OCI-LY3 (cell line): ENCODE measurements around the gene LCORL.

Experiments
- H2AFZ ChIP-seq: fragments of 200-600, 300-600 bp; shearing (Covaris generic); 2 replicates; pipeline ENCODE4 v1.6.0; 2014; ENCODE audit warnings: antibody characterized with exemption, low read depth, low read length
- H3K27ac ChIP-seq: fragments of 200-600, 300-600 bp; sonication (generic); 2 replicates; pipeline ENCODE4 v1.5.1; 2014; ENCODE audit warnings: mild to moderate bottlenecking, low read length, moderate library complexity, mixed read lengths
- H3K27me3 ChIP-seq: fragments of 200-600, 300-600 bp; sonication (generic); 2 replicates; pipeline ENCODE4 v1.6.1; 2014; ENCODE audit warnings: low read depth, low read length, mixed read lengths
- H3K36me3 ChIP-seq: fragments of 200-600, 300-600 bp; sonication (generic); replicated peaks from 2 replicates; pipeline ENCODE3; 2014; ENCODE audit warnings: low read depth, low read length, mixed read lengths
- H3K4me1 ChIP-seq: fragments of 300-600, 200-600 bp; sonication (generic); 2 replicates; pipeline ENCODE4 v1.6.1; 2014; ENCODE audit warnings: low read length, mixed read lengths
- H3K4me2 ChIP-seq: fragments of 200-600, 300-600 bp; sonication (generic); 2 replicates; pipeline ENCODE4 v1.6.1; 2014; ENCODE audit warnings: low read length, mixed read lengths
- H3K4me3 ChIP-seq: fragments of 300-600, 200-600 bp; sonication (generic); 2 replicates; pipeline ENCODE4 v1.5.1; 2014; ENCODE audit warnings: antibody characterized with exemption, mild to moderate bottlenecking, low read length, moderate library complexity
- H3K79me2 ChIP-seq: fragments of 300-600, 200-600 bp; shearing (Covaris generic); 2 replicates; pipeline ENCODE4 v1.6.1; 2014; ENCODE audit warnings: mild to moderate bottlenecking, low read length, mixed read lengths
- H3K9ac ChIP-seq: fragments of 300-600, 200-600 bp; shearing (Covaris generic); 2 replicates; pipeline ENCODE4 v1.6.0; 2014; ENCODE audit warnings: mild to moderate bottlenecking, low read length, moderate library complexity
- H3K9me3 ChIP-seq: fragments of 200-600, 300-600 bp; shearing (Covaris generic); 2 replicates; pipeline ENCODE4 v1.6.1; 2014; ENCODE audit warnings: low read length, mixed read lengths; ENCODE audit not compliant: insufficient read depth
- H4K20me1 ChIP-seq: fragments of 200-600, 300-600 bp; sonication (generic); 2 replicates; pipeline ENCODE4 v1.6.1; 2016; ENCODE audit warnings: low read length, mixed read lengths; ENCODE audit not compliant: insufficient read depth
- EZH2phosphoT487 ChIP-seq: fragments of 200-600 bp; shearing (Covaris generic); IDR thresholded peaks from 2 replicates; pipeline ENCODE4 v1.6.1; 2018; ENCODE audit warnings: antibody characterized with exemption, mixed run types, low read depth
- TF ChIP-seq, protein P1 (sequence below): fragments of 200-600, 300-600 bp; sonication (generic); IDR thresholded peaks from 2 replicates; pipeline ENCODE4 v1.5.1; 2014; ENCODE audit warnings: antibody characterized with exemption, low read length, low read depth

LCORL gene

DNA sequence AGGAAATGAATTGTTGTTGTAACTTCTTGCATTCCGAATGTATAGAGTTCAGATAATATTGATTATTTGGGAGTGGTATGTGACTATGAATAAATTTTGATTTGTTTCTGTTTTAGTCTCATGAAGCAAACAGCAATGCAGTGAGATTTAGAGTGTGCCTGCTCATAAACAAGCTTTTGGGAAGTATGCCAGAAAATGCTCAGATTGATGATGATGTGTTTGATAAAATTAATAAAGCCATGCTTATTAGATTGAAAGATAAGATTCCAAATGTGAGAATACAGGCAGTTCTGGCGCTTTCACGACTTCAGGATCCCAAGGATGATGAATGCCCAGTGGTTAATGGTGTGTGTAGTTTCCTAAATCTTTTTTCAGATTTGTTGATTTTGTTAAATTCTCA lies 208.8 kb downstream of the LCORL start:
- peaks cover 17% of the 10 kb centered on the region for H3K4me1 ChIP-seq
- H3K27ac ChIP-seq = no peak overlapping the region
- no peak overlapping the region for H2AFZ ChIP-seq
- TF ChIP-seq, protein P1, sequence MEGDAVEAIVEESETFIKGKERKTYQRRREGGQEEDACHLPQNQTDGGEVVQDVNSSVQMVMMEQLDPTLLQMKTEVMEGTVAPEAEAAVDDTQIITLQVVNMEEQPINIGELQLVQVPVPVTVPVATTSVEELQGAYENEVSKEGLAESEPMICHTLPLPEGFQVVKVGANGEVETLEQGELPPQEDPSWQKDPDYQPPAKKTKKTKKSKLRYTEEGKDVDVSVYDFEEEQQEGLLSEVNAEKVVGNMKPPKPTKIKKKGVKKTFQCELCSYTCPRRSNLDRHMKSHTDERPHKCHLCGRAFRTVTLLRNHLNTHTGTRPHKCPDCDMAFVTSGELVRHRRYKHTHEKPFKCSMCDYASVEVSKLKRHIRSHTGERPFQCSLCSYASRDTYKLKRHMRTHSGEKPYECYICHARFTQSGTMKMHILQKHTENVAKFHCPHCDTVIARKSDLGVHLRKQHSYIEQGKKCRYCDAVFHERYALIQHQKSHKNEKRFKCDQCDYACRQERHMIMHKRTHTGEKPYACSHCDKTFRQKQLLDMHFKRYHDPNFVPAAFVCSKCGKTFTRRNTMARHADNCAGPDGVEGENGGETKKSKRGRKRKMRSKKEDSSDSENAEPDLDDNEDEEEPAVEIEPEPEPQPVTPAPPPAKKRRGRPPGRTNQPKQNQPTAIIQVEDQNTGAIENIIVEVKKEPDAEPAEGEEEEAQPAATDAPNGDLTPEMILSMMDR = no peak
- no peak for TF ChIP-seq EZH2phosphoT487
- H3K4me3 ChIP-seq = peak overlapping the region; percentile 96
- peaks cover 98% of the 10 kb centered on the region for H3K79me2 ChIP-seq
- peak overlapping the region; percentile 73 for H3K4me2 ChIP-seq
- H4K20me1 ChIP-seq = peaks cover 28% of the 10 kb centered on the region
- H3K9ac ChIP-seq = peak overlapping the region; percentile 87
- H3K9me3 ChIP-seq = no peaks in the 10 kb centered on the region
- no peaks in the 10 kb centered on the region for H3K27me3 ChIP-seq
- peaks cover 39% of the 10 kb centered on the region for H3K36me3 ChIP-seq

DNA sequence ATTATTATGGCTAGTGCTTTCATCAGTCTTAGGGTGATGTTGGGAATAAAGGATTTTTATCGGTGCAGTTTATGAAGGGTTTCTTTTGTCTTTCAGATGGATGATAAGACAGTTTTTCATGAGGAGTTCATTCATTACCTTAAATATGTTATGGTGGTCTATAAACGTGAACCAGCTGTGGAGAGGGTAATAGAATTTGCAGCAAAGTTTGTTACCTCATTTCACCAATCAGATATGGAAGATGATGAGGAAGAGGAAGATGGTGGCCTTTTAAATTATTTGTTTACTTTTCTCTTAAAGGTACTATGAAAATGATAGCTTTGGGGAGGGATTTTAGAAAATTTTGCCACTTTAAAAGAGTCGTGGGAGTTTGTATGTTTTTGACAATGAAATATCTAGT lies 209.4 kb downstream of the LCORL start:
- Histone ChIP-seq H3K4me3 (peak overlapping the region; percentile 96), H3K36me3 (peaks cover 43% of the 10 kb centered on the region), H2AFZ (no peak overlapping the region), H3K9ac (peak overlapping the region; percentile 87), H3K4me2 (peak overlapping the region; percentile 73), H4K20me1 (peaks cover 34% of the 10 kb centered on the region), H3K27me3 (no peaks in the 10 kb centered on the region), H3K9me3 (no peaks in the 10 kb centered on the region), H3K79me2 (peaks cover 98% of the 10 kb centered on the region), H3K27ac (peak overlapping the region; percentile 70; the same call in 1 of the 2 replicates), H3K4me1 (peaks cover 24% of the 10 kb centered on the region)
- no peak for TF ChIP-seq EZH2phosphoT487
- TF ChIP-seq, protein P1 = no peak

DNA sequence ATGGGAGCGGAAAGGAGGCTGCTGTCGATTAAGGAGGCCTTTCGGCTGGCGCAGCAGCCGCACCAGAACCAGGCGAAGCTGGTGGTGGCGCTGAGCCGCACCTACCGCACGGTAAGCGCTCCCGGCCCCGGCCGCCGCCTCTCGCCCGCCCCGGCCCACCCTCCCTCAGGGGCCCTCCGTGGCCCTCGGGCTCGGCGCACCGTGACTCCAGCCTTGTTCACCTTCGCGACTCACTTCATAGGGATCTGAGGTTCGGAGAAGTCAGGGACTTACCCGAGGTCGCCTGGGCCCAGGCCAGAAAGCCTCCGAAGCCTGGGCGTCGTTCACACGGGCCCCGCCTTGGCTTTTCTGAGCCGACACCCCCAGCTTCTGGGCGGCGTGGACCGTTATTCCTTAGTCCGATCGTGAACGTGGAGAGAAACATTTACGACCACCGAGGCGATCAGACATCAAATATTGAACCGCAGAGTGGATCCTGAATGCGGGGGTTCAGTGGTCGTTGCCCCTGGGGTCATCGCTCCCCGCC lies 210.4 kb downstream of the LCORL start:
- H3K4me1 ChIP-seq = peaks cover 26% of the 10 kb centered on the region
- H3K4me2 ChIP-seq = peak overlapping the region; percentile 73
- H3K9me3 ChIP-seq = no peaks in the 10 kb centered on the region
- H3K36me3 ChIP-seq = peaks cover 41% of the 10 kb centered on the region
- H3K79me2 ChIP-seq = peaks cover 98% of the 10 kb centered on the region
- H3K27me3 ChIP-seq = no peaks in the 10 kb centered on the region
- TF ChIP-seq, protein P1 = no peak
- no peak for TF ChIP-seq EZH2phosphoT487
- peak overlapping the region; percentile 96 for H3K4me3 ChIP-seq
- peak overlapping the region; percentile 70 for H3K27ac ChIP-seq
- peak overlapping the region; percentile 17 for H2AFZ ChIP-seq
- peaks cover 39% of the 10 kb centered on the region for H4K20me1 ChIP-seq
- peak overlapping the region; percentile 87 for H3K9ac ChIP-seq

GRCh38 chr4:17810260-17811077 lies 211.1 kb downstream of the LCORL start, which contains the start of the genes DCAF16 and NCAPG:
Gene DCAF16 (minus strand): TSS chr4:17810757. CDS start chr4:17804141, 6,616 bp downstream.
Gene NCAPG (plus strand): TSS chr4:17810979. CDS start chr4:17811078, 99 bp downstream.
- Histone ChIP-seq H3K4me1 (peaks cover 26% of the 10 kb centered on the region), H3K4me2 (peak within 1 kb of the TSS; percentile 93)

More at GRCh38 chr4:17810260-17811077, 211.1 kb downstream of the LCORL start, which contains the start of the genes DCAF16 and NCAPG:
- peak within 1 kb of the TSS; percentile 96 for H3K4me3 ChIP-seq
- H3K79me2 ChIP-seq = peaks cover 98% of the 10 kb centered on the region
- H4K20me1 ChIP-seq = peaks cover 44% of the 10 kb centered on the region
- no peaks in the 10 kb centered on the region for H3K9me3 ChIP-seq
- H3K36me3 ChIP-seq = peaks cover 41% of the 10 kb centered on the region
- H2AFZ ChIP-seq = peak within 1 kb of the TSS; percentile 35
- peak within 1 kb of the TSS; percentile 96 for H3K9ac ChIP-seq
- H3K27me3 ChIP-seq = no peaks in the 10 kb centered on the region
- peak within 1 kb of the TSS; percentile 80 for H3K27ac ChIP-seq
- no peak for TF ChIP-seq EZH2phosphoT487
- TF ChIP-seq, protein P1 = no peak
